H9 (cell line): Measurements from ENCODE around the gene HYI. TPM values are rescaled to one million over a fixed set of nuclear protein-coding genes. Genes with fewer than 3 reads are reported as not detected.
A peak's percentile ranks its signal among the peaks of the same experiment; 100 is the strongest.

ENCODE experiments used
- DNase-seq: peaks from one replicate; pipeline ENCODE4 v3.0.0-alpha.2; 2017
- H2AFZ ChIP-seq: one replicate; pipeline ENCODE4 v1.6.1; 2013; ENCODE audit warnings: mild to moderate bottlenecking, low read length, control low read depth, moderate library complexity
- H2AK5ac ChIP-seq: 2 replicates; pipeline ENCODE4 v1.6.1; 2013; ENCODE audit warnings: low read length, control low read depth, mixed read lengths; ENCODE audit not compliant: insufficient read length
- H2BK120ac ChIP-seq: one replicate; pipeline ENCODE4 v1.6.1; 2013; ENCODE audit warnings: low read depth, mild to moderate bottlenecking, low read length, control low read depth, inconsistent platforms; ENCODE audit not compliant: poor library complexity, severe bottlenecking
- H2BK12ac ChIP-seq: 2 replicates; pipeline ENCODE4 v1.6.1; 2013; ENCODE audit warnings: low read length, control low read depth, mixed read lengths, low read depth; ENCODE audit not compliant: insufficient read length
- H2BK15ac ChIP-seq: 2 replicates; pipeline ENCODE4 v1.6.1; 2013; ENCODE audit warnings: low read depth, low read length, control low read depth
- H2BK20ac ChIP-seq: one replicate; pipeline ENCODE4 v1.6.1; 2013; ENCODE audit warnings: low read depth, mild to moderate bottlenecking, low read length, control low read depth, inconsistent platforms; ENCODE audit not compliant: poor library complexity, severe bottlenecking
- H2BK5ac ChIP-seq: 2 replicates; pipeline ENCODE4 v1.6.1; 2013; ENCODE audit warnings: low read length, control low read depth, mixed read lengths; ENCODE audit not compliant: insufficient read length
- H3K14ac ChIP-seq: 2 replicates; pipeline ENCODE4 v1.6.1; 2013; ENCODE audit warnings: low read length, control low read depth; ENCODE audit not compliant: insufficient read depth
- H3K18ac ChIP-seq: 2 replicates; pipeline ENCODE4 v1.6.1; 2013; ENCODE audit warnings: low read depth, mild to moderate bottlenecking, mixed read lengths, low read length, control low read depth; ENCODE audit not compliant: insufficient read length
- H3K23ac ChIP-seq: 2 replicates; pipeline ENCODE4 v1.6.1; 2013; ENCODE audit warnings: low read length, control low read depth, mixed read lengths, low read depth; ENCODE audit not compliant: insufficient read length
- H3K23me2 ChIP-seq: 2 replicates; pipeline ENCODE4 v1.6.1; 2013; ENCODE audit warnings: low read depth, mild to moderate bottlenecking, mixed read lengths, low read length, control low read depth; ENCODE audit not compliant: insufficient read length, poor library complexity, severe bottlenecking
- H3K27ac ChIP-seq: 2 replicates; pipeline ENCODE4 v1.5.1; 2013; ENCODE audit warnings: low read length, control low read depth, mixed read lengths, low read depth; ENCODE audit not compliant: insufficient read length
- H3K27me3 ChIP-seq: 2 replicates; pipeline ENCODE4 v1.6.1; 2013; ENCODE audit warnings: low read length, control low read depth, inconsistent platforms; ENCODE audit not compliant: insufficient read depth
- H3K4ac ChIP-seq: 2 replicates; pipeline ENCODE4 v1.6.1; 2013; ENCODE audit warnings: low read depth, mild to moderate bottlenecking, control low read depth, inconsistent platforms, low read length, moderate library complexity
- H3K4me1 ChIP-seq: 2 replicates; pipeline ENCODE4 v1.6.1; 2013; ENCODE audit warnings: low read length, control low read depth, inconsistent platforms; ENCODE audit not compliant: insufficient read depth
- H3K4me2 ChIP-seq: 2 replicates; pipeline ENCODE4 v1.6.1; 2013; ENCODE audit warnings: low read length, control low read depth, mixed read lengths; ENCODE audit not compliant: insufficient read length, insufficient read depth
- H3K56ac ChIP-seq: 2 replicates; pipeline ENCODE4 v1.6.1; 2013; ENCODE audit warnings: low read depth, mild to moderate bottlenecking, mixed read lengths, low read length, control low read depth; ENCODE audit not compliant: insufficient read length
- H3K79me1 ChIP-seq: 2 replicates; pipeline ENCODE4 v1.6.1; 2013; ENCODE audit warnings: low read depth, mild to moderate bottlenecking, moderate library complexity, low read length, control low read depth, inconsistent platforms; ENCODE audit not compliant: insufficient read depth, poor library complexity, severe bottlenecking
- H3K79me2 ChIP-seq: 2 replicates; pipeline ENCODE4 v1.6.1; 2013; ENCODE audit warnings: low read length, control low read depth, inconsistent platforms; ENCODE audit not compliant: insufficient read depth
- H3K9ac ChIP-seq: 2 replicates; pipeline ENCODE4 v1.6.1; 2013; ENCODE audit warnings: low read length, control low read depth, mixed read lengths; ENCODE audit not compliant: insufficient read length; ENCODE audit errors: extremely low read depth
- H3K9me3 ChIP-seq: one replicate; pipeline ENCODE4 v1.6.1; 2013; ENCODE audit warnings: low read depth, low read length, inconsistent platforms; ENCODE audit not compliant: control insufficient read depth
- H3T11ph ChIP-seq: one replicate; pipeline ENCODE4 v1.6.1; 2013; ENCODE audit warnings: mild to moderate bottlenecking, low read length, control low read depth, inconsistent platforms
- H4K20me1 ChIP-seq: one replicate; pipeline ENCODE4 v1.6.1; 2013; ENCODE audit not compliant: control insufficient read depth, insufficient read length, insufficient read depth
- H4K5ac ChIP-seq: 2 replicates; pipeline ENCODE4 v1.6.1; 2013; ENCODE audit warnings: low read depth, mild to moderate bottlenecking, mixed read lengths, low read length, control low read depth; ENCODE audit not compliant: insufficient read length
- H4K8ac ChIP-seq: replicated peaks from 2 replicates; pipeline ENCODE4 v1.6.1; 2013; ENCODE audit warnings: low read length, control low read depth, mixed read lengths, low read depth; ENCODE audit not compliant: insufficient read length
- H4K91ac ChIP-seq: 2 replicates; pipeline ENCODE4 v1.6.1; 2013; ENCODE audit warnings: low read depth, mild to moderate bottlenecking, moderate library complexity, mixed read lengths, low read length, control low read depth; ENCODE audit not compliant: insufficient read length
- H3K27ac Mint-ChIP-seq, 3 experiments: 2 replicates in 2 of 3; 3 replicates in 1 of 3; pipeline ENCODE4 v1.8.0; 2020 to 2021; ENCODE audit warnings: mixed read lengths in 3 of 3, mild to moderate bottlenecking in 1 of 3, moderate library complexity in 1 of 3
- H3K27me3 Mint-ChIP-seq: 2 replicates; pipeline ENCODE4 v1.8.0; 2021; ENCODE audit warnings: low read depth, mild to moderate bottlenecking, moderate library complexity, mixed read lengths
- H3K36me3 Mint-ChIP-seq, 3 experiments: 2 replicates in 2 of 3; 3 replicates in 1 of 3; pipeline ENCODE4 v1.8.0; 2020 to 2021; ENCODE audit warnings: low read depth in 3 of 3, mixed read lengths in 3 of 3; ENCODE audit not compliant: insufficient read depth in 1 of 3
- H3K4me1 Mint-ChIP-seq, 2 experiments: 2 replicates each; pipeline ENCODE4 v1.8.0; 2020; ENCODE audit warnings: mixed read lengths in 2 of 2
- H3K4me3 Mint-ChIP-seq, 2 experiments: 2 replicates in 1 of 2; 3 replicates in 1 of 2; pipeline ENCODE4 v1.8.0; 2020 to 2021; ENCODE audit warnings: mild to moderate bottlenecking in 2 of 2, mixed read lengths in 2 of 2, moderate library complexity in 1 of 2
- H3K9me3 Mint-ChIP-seq, 2 experiments: 2 replicates in 1 of 2; 3 replicates in 1 of 2; pipeline ENCODE4 v1.8.0; 2020; ENCODE audit warnings: mild to moderate bottlenecking in 2 of 2, mixed read lengths in 2 of 2, moderate library complexity in 1 of 2
- WGBS: extraction: QIAGEN DNeasy Blood & Tissue Kit; methylation state at CpG from one replicate; pipeline ENCODE4 v1.1.7; 2013; ENCODE audit warnings: missing lambda C conversion rate, low lambda C conversion rate, mixed read lengths; ENCODE audit not compliant: insufficient read length; ENCODE audit errors: extremely low coverage; 5-methylcytosine and 5-hydroxymethylcytosine counted together
- total RNA-seq: library from RNA; stranded (reverse); gene quantifications from 2 replicates; pipeline ENCODE4 v1.2.1, GENCODE V29; 2021
- TF ChIP-seq, protein P1 (sequence below): fragments of 200-600 bp; sonication (generic); conservative IDR thresholded peaks from 3 replicates; pipeline ENCODE4 v1.8.0; 2021; ENCODE audit warnings: antibody characterized with exemption, mild to moderate bottlenecking

Gene HYI
- total RNA-seq, 1 experiment from 2014 or later = 16.1 TPM

DNA sequence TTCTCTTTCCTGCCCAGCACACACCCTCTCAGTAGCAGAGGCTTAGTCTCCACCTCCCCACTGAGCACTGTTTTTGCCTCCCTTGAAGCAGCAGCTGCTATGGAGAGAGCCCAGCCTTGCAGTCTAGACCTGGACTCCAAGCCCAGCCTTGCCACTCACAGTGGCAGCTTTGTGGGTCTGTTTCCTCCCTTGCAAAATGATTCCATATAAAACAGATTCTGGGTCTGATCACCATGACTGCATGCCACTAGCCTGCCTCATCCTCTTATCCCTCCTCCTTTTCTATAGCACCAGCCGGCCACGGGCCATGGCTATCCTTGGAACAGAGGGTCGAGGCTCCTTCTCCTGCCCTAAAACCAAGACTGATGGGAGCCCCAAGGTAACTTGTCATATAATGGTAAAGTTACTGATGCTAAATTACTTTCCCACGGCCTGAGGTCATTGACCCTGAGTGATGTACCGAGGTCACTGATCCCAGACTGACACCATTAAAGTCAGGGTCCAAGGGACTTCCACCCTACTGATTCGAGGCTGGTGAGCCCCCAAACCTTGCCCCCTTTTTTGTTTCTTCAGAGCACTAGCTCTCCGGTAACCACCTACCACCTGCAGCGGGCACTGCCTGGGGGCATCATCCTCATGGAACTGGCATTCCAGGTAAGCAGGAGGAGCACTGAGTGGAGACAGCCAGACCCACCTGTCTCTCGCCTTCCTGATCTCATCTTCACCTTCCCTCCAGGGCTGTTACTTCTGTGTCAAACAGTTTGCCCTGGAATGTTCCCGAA is 7.9 kb downstream of the HYI start:
- Histone ChIP-seq H3K79me2 (no peaks in the 10 kb centered on the region), H3T11ph (no peak overlapping the region), H3K9me3 (no peaks in the 10 kb centered on the region), H2AFZ (no peak overlapping the region), H3K27ac (no peak overlapping the region), H3K4me2 (no peak overlapping the region), H2BK120ac (no peak overlapping the region), H4K5ac (no peak overlapping the region), H3K23ac (no peak overlapping the region), H3K4ac (no peak overlapping the region), H4K91ac (no peak overlapping the region), H4K20me1 (no peaks in the 10 kb centered on the region), H2BK12ac (no peak overlapping the region), H3K18ac (no peak overlapping the region), H3K56ac (no peak overlapping the region), H2BK5ac (no peak overlapping the region), H2BK15ac (no peak overlapping the region), H3K27me3 (no peaks in the 10 kb centered on the region), H2BK20ac (no peak overlapping the region), H3K79me1 (no peaks in the 10 kb centered on the region), H3K23me2 (no peaks in the 10 kb centered on the region), H2AK5ac (no peak overlapping the region), H3K14ac (no peak overlapping the region), H3K4me1 (no peaks in the 10 kb centered on the region), H4K8ac (no peak overlapping the region), H3K9ac (no peak overlapping the region)
- DNase-seq = peak; percentile 14
- no CpG with 5 or more reads among the region's 10 CpGs for WGBS
- no peaks in the 10 kb centered on the region for H3K9me3 Mint-ChIP-seq
- TF ChIP-seq, protein P1, sequence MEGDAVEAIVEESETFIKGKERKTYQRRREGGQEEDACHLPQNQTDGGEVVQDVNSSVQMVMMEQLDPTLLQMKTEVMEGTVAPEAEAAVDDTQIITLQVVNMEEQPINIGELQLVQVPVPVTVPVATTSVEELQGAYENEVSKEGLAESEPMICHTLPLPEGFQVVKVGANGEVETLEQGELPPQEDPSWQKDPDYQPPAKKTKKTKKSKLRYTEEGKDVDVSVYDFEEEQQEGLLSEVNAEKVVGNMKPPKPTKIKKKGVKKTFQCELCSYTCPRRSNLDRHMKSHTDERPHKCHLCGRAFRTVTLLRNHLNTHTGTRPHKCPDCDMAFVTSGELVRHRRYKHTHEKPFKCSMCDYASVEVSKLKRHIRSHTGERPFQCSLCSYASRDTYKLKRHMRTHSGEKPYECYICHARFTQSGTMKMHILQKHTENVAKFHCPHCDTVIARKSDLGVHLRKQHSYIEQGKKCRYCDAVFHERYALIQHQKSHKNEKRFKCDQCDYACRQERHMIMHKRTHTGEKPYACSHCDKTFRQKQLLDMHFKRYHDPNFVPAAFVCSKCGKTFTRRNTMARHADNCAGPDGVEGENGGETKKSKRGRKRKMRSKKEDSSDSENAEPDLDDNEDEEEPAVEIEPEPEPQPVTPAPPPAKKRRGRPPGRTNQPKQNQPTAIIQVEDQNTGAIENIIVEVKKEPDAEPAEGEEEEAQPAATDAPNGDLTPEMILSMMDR = no peak
- H3K4me1 Mint-ChIP-seq = peaks cover 0 to 4% of the 10 kb centered on the region in 2 experiments; a peak in 2 of 4 replicates
- no peaks in the 10 kb centered on the region for H3K27me3 Mint-ChIP-seq
- H3K4me3 Mint-ChIP-seq = no peak overlapping the region; a peak in 1 of 5 replicates
- peaks cover 26 to 70% (median 59%) of the 10 kb centered on the region in 3 experiments; a peak in 6 of 7 replicates for H3K36me3 Mint-ChIP-seq
- no peak overlapping the region for H3K27ac Mint-ChIP-seq
